ENCODE measurements around the gene ATIC.

Gene ATIC

DNA sequence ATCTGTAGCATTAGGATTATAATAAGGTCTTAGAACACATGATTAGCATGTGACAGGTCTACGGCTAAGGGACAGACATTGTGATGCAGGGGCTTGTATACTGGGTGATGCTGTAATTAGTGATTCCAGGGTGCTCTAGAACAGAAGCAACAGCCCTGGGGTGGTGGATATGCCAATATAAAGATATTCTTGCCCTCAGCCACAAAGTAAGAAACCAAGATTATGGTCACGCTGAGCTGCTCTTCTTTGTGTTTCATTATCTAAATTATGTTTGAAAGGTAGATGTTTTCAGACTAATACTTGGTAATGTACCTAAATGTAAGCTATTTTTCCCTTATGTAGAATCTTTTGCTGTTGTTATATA is 78.7 kb downstream of the ATIC start:
- no peak overlapping the region for H3K4me3 ChIP-seq (ENCODE audit: low read length)
- TF ChIP-seq, protein P1, sequence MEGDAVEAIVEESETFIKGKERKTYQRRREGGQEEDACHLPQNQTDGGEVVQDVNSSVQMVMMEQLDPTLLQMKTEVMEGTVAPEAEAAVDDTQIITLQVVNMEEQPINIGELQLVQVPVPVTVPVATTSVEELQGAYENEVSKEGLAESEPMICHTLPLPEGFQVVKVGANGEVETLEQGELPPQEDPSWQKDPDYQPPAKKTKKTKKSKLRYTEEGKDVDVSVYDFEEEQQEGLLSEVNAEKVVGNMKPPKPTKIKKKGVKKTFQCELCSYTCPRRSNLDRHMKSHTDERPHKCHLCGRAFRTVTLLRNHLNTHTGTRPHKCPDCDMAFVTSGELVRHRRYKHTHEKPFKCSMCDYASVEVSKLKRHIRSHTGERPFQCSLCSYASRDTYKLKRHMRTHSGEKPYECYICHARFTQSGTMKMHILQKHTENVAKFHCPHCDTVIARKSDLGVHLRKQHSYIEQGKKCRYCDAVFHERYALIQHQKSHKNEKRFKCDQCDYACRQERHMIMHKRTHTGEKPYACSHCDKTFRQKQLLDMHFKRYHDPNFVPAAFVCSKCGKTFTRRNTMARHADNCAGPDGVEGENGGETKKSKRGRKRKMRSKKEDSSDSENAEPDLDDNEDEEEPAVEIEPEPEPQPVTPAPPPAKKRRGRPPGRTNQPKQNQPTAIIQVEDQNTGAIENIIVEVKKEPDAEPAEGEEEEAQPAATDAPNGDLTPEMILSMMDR (conservative IDR thresholded peaks at IDR 0.05; ENCODE audit: low read depth, low read length) = no peak
- DNase-seq (ENCODE audit: low read depth) = no peak

DNA sequence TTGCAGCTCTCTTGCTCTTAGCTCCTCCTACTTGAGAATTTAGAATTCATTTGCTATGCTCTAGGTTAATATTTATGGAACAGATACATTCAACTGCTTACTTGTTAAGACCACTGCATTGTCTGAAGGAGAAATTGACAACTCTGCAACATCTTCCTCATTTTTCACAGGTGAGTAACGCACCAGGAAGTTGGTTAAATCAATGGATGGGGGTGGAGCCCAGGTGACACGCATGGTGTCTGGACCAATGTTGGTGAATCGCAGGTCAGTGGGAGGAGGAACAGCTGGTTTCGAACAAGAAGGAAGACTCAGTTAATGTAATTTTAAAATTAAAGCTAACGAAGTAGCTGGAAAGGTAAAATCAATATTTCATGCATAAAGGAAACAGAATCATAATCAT is 79.7 kb downstream of the ATIC start:
- no peak for DNase-seq (ENCODE audit: low read depth)
- TF ChIP-seq, protein P1 (conservative IDR thresholded peaks at IDR 0.05; ENCODE audit: low read depth, low read length) = no peak

DNA sequence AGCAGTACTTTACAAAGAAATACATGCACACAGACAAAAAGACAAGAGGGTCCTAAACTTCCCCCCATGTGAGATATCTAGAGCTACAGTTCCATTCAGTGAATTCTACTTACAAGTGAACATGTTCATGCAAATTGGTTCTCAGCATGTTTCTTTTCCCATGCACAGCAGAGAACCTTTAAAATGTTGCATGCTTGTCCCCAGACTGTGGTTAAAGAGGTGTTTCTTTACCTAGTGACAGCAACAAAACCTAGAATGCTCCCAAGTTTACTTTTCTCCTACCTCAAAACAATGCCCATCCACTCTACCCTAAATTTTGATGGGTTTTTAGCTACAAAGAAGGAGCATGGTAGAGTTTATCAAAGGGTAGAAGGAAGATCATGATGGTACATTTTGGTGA is 80.3 kb downstream of the ATIC start:
- DNase-seq (ENCODE audit: low read depth) = no peak
- H3K4me3 ChIP-seq (ENCODE audit: low read length) = no peak overlapping the region
- TF ChIP-seq, protein P1 (conservative IDR thresholded peaks at IDR 0.05; ENCODE audit: low read depth, low read length) = no peak

More for the DNA sequence above, 79.7 kb downstream of the ATIC start:
- H3K4me3 ChIP-seq (ENCODE audit: low read length) = no peak overlapping the region

DNA sequence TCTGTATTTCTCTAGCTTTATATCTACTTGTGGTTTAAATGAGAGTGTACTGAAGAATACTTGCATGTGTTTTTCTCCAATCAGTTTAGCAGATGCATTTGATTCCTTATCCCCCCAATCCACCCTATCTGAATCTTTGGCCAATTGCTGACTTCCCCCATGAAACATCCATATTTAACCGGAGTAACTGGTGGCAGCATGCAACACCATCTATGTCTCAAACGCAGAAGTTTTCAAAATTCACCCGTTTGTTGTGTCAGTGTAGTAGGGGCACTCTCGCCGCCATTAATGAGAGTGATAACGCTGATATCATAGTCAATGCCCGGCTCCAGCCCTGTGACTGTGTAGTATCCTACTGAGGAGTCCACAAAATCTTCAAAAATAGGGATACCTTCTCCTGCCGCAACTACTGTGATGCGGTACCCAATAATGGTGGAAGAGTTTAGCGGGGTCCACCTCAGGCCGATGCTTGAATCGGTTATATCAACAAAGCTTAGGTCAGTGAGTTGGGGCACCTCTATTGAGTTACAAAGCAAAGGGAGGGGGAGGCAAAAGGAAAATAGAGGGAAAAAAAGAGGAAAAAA is 80.9 kb downstream of the ATIC start:
- H3K4me3 ChIP-seq (ENCODE audit: low read length) = no peak overlapping the region
- no peak for DNase-seq (ENCODE audit: low read depth)
- TF ChIP-seq, protein P1 (conservative IDR thresholded peaks at IDR 0.05; ENCODE audit: low read depth, low read length) = no peak

DNA sequence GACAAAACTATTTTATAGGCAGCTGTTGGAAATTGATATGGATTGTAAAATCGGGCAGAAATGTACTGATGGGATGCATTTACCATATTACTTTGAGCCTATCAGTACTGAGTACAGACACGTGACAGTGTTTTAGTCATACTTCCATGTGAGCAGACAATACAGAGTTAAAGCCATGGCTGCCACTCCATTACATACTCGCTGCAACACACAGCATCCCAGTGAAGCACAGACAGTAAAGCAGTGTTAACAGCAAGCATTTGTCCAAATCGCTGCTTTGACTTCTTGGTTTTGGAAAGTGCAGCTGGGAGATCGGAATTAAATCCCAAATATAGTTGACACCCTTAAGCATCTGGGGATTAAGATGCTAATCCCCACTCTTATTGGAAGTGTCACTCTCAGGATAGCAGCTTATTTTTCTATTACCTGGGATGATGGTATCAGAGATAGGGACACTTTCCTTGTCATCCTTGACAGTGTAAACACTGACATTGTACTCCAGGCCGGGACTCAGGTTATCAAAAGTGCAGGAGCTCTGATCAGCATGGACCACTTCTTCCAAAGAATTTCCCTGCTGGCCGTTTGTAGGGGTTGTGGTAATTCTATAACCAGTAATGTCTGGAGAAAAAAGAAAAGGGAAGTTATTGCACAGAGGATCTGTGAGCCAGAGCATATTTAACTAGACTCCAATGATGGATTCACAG is 82.4 kb downstream of the ATIC start:
- TF ChIP-seq, protein P1 (conservative IDR thresholded peaks at IDR 0.05; ENCODE audit: low read depth, low read length) = no peak
- DNase-seq (ENCODE audit: low read depth) = no peak
- no peak overlapping the region for H3K4me3 ChIP-seq (ENCODE audit: low read length)

DNA sequence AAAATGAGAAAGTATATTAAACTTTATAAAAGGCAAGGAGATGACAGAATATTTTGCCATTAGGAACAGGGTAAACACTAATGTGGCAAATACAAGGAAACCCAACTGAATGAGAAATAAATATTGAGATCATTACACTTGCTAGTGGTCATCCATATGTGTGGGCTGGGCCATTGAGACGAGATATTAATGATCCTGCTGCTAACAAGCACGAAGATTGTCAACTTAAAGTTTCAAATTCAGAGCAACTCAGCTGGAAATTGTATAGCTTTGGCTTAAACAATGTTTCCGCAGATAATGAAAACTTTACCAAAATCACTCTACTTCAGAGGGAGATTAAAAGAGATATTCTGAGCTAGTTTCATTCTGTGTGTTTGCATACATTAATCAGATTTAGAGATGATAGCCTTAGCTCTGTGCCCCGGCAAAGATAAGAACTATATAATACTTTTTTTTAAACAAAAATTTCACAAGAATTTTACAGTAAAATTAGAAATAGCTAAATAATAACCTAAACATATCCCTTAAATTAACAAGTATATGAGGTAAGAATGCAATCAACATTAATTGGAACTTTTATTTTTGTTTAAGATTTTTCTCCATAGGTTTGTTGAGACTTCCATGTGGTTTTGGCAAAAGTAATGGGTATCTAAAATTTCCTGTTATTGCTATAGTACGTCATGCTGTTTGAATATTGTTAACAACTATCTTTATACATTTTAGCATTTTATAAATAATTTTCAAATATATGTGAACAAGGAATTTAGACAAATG is 84.0 kb downstream of the ATIC start:
- no peak overlapping the region for H3K4me3 ChIP-seq (ENCODE audit: low read length)
- DNase-seq (ENCODE audit: low read depth) = no peak
- TF ChIP-seq, protein P1 (conservative IDR thresholded peaks at IDR 0.05; ENCODE audit: low read depth, low read length) = no peak
